B cell (primary cell): ENCODE measurements around the gene MYL11. TPM values are rescaled to one million over a fixed set of nuclear protein-coding genes. Genes with fewer than 3 reads are reported as not detected.

Experiments used
- ATAC-seq: fragments of 200-7000 bp; cut with Tn5 transposase; one replicate; pipeline ENCODE4 v1.10.0; 2021; ENCODE audit warnings: low read depth, mild to moderate bottlenecking, moderate number of reproducible peaks, moderate library complexity
- CTCF ChIA-PET: fragments of 350-600 bp; sonication (Branson Sonifier 250); formaldehyde crosslinking; loops from one replicate; lab custom pipeline; 2021; ENCODE audit warnings: antibody characterized with exemption, inconsistent platforms; lab: Charles Lee
- POLR2A ChIA-PET: fragments of 350-600 bp; sonication (Branson Sonifier 250); formaldehyde crosslinking; loops from one replicate; lab custom pipeline; 2021; ENCODE audit warnings: antibody characterized with exemption; lab: Charles Lee
- DNase-seq: peaks from one replicate; pipeline ENCODE4 v3.0.0; 2013
- H2AFZ ChIP-seq: 2 replicates; pipeline ENCODE4 v1.6.1; 2012; ENCODE audit warnings: mild to moderate bottlenecking, low read depth, low read length; ENCODE audit not compliant: insufficient read depth, poor library complexity, severe bottlenecking
- H3K27ac ChIP-seq, 2 donors: 1 replicate in 1 of 2; 2 replicates in 1 of 2; pipeline ENCODE4 v1.5.1; 2012 to 2013; ENCODE audit warnings: low read length in 2 of 2, mild to moderate bottlenecking in 2 of 2, moderate library complexity in 1 of 2
- H3K27me3 ChIP-seq, 4 experiments: fragments of 200-600 bp in 1 of 4; sonication (generic) in 1 of 4; replicated peaks in 1 of 4; 1 replicate in 2 of 4; 2 replicates in 2 of 4; pipeline versions ENCODE4 v1.6.1 to v1.7.0; 2013 to 2016; ENCODE audit warnings: low read length in 3 of 4, mild to moderate bottlenecking in 2 of 4, mixed read lengths in 1 of 4, moderate library complexity in 1 of 4; ENCODE audit not compliant: insufficient read depth in 4 of 4, control insufficient read depth in 3 of 4; ENCODE audit errors: control extremely low read depth in 1 of 4
- H3K36me3 ChIP-seq, 2 experiments: replicated peaks in 1 of 2; 1 replicate in 1 of 2; 2 replicates in 1 of 2; pipeline versions ENCODE4 v1.6.1 to v1.7.1; 2013; ENCODE audit warnings: low read length in 1 of 2; ENCODE audit not compliant: insufficient read depth in 2 of 2, control insufficient read depth in 1 of 2; ENCODE audit errors: control extremely low read depth in 1 of 2, extremely low read depth in 1 of 2
- H3K4me1 ChIP-seq, 2 donors: fragments of 200-600 bp in 1 of 2; sonication (generic) in 1 of 2; 1 replicate in 1 of 2; 2 replicates in 1 of 2; pipeline versions ENCODE4 v1.5.1 to v1.6.1; 2013 to 2017; ENCODE audit warnings: low read length in 2 of 2; ENCODE audit not compliant: control insufficient read depth in 2 of 2, insufficient read depth in 2 of 2
- H3K4me2 ChIP-seq: replicated peaks from 2 replicates; pipeline ENCODE3; 2012; ENCODE audit warnings: mild to moderate bottlenecking, low read depth, low read length; ENCODE audit not compliant: poor library complexity, severe bottlenecking
- H3K4me3 ChIP-seq, 5 experiments: fragments of 200-600 bp in 1 of 5; sonication (generic) in 1 of 5; 1 replicate in 3 of 5; 2 replicates in 2 of 5; pipeline versions ENCODE4 v1.5.1 to v1.7.0; 2011 to 2016; ENCODE audit warnings: low read length in 4 of 5, mild to moderate bottlenecking in 4 of 5, low read depth in 2 of 5, control low read depth in 1 of 5, moderate library complexity in 1 of 5; ENCODE audit not compliant: insufficient read depth in 1 of 5; ENCODE audit errors: control extremely low read depth in 1 of 5, extremely low read depth in 1 of 5
- H3K79me2 ChIP-seq: fragments of 200-600 bp; sonication (generic); one replicate; pipeline ENCODE4 v1.6.0; 2016; ENCODE audit warnings: low read length; ENCODE audit not compliant: control insufficient read depth, insufficient read depth
- H3K9ac ChIP-seq: fragments of 200-600 bp; sonication (generic); 2 replicates; pipeline ENCODE4 v1.6.1; 2017; ENCODE audit warnings: mild to moderate bottlenecking, low read length, moderate library complexity
- H3K9me3 ChIP-seq, 3 donors: one replicate each; pipeline versions ENCODE4 v1.6.1 to v1.7.1; 2013; ENCODE audit warnings: low read length in 2 of 3; ENCODE audit not compliant: control insufficient read depth in 2 of 3, insufficient read depth in 1 of 3; ENCODE audit errors: control extremely low read depth in 1 of 3
- H4K20me1 ChIP-seq: 2 replicates; pipeline ENCODE4 v1.6.0; 2012; ENCODE audit warnings: mild to moderate bottlenecking, low read length; ENCODE audit not compliant: insufficient read depth, control insufficient read depth, poor library complexity, severe bottlenecking
- H3K27ac Mint-ChIP-seq: one replicate; pipeline ENCODE4 v1.8.0; 2021; ENCODE audit warnings: mixed read lengths
- H3K27me3 Mint-ChIP-seq: one replicate; pipeline ENCODE4 v1.8.0; 2021; ENCODE audit warnings: mixed read lengths
- H3K4me1 Mint-ChIP-seq: one replicate; pipeline ENCODE4 v1.8.0; 2021; ENCODE audit warnings: mixed read lengths
- H3K4me3 Mint-ChIP-seq: one replicate; pipeline ENCODE4 v1.8.0; 2021; ENCODE audit warnings: mixed read lengths
- H3K9me3 Mint-ChIP-seq: one replicate; pipeline ENCODE4 v1.8.0; 2022; ENCODE audit warnings: mixed read lengths; ENCODE audit not compliant: insufficient read depth
- EZH2 ChIP-seq: IDR thresholded peaks from 2 replicates; pipeline ENCODE4 v1.6.1; 2012; ENCODE audit warnings: borderline replicate concordance, low read depth, mild to moderate bottlenecking, moderate library complexity, low read length; ENCODE audit not compliant: insufficient read depth, poor library complexity, severe bottlenecking
- WGBS: methylation state at CpG from one replicate; pipeline ENCODE4 v1.1.5; 2013; ENCODE audit warnings: missing lambda C conversion rate; ENCODE audit not compliant: insufficient coverage; 5-methylcytosine and 5-hydroxymethylcytosine counted together
- intact Hi-C: fragments of 100-400 bp; cut with micrococcal nuclease; formaldehyde crosslinking; loops from one replicate; pipeline ENCODE4 v1.10.0; 2022
- polyA plus RNA-seq: library from polyadenylated mRNA; depleted of rRNA; stranded (reverse); fragments of >200 nt; gene quantifications from 2 replicates; pipeline ENCODE4 v1.2.3, GENCODE V29; 2012
- total RNA-seq, 2 donors: library from RNA; stranded (reverse); fragments of 120-200 nt in 1 of 2; gene quantifications; 1 replicate in 1 of 2; 2 replicates in 1 of 2; pipeline versions ENCODE4 v1.2.3 to v1.2.4, GENCODE V29; 2013 to 2022
- TF ChIP-seq, protein P1 (sequence below): fragments of 200-600 bp; IDR thresholded peaks from one replicate; pipeline ENCODE4 v1.8.0; 2022; ENCODE audit warnings: antibody characterized with exemption, mild to moderate bottlenecking

The MYL11 gene
- total and polyA plus RNA-seq, 2 donors (not counting 1 experiment from before 2014, with no cell fraction given), result 3.6 TPM; not detected in 1

DNA sequence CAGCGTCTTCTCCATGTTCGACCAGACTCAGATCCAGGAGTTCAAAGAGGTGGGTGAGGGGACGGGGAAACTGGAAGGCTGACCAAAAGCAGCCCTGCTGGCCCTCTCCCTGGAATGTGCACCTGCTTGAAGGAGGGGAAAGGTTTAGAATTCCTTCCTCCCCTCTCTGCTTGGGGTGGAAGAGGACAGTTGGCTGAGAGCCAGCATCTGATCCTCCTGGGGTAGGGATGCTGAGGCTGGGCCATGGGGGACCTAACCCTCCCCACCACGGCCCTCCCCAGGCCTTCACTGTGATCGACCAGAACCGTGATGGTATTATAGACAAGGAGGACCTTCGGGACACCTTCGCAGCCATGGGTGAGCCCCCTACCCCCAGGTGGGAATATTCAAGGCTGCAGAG, 1.3 kb downstream of the MYL11 start:
- TF ChIP-seq, protein P1, sequence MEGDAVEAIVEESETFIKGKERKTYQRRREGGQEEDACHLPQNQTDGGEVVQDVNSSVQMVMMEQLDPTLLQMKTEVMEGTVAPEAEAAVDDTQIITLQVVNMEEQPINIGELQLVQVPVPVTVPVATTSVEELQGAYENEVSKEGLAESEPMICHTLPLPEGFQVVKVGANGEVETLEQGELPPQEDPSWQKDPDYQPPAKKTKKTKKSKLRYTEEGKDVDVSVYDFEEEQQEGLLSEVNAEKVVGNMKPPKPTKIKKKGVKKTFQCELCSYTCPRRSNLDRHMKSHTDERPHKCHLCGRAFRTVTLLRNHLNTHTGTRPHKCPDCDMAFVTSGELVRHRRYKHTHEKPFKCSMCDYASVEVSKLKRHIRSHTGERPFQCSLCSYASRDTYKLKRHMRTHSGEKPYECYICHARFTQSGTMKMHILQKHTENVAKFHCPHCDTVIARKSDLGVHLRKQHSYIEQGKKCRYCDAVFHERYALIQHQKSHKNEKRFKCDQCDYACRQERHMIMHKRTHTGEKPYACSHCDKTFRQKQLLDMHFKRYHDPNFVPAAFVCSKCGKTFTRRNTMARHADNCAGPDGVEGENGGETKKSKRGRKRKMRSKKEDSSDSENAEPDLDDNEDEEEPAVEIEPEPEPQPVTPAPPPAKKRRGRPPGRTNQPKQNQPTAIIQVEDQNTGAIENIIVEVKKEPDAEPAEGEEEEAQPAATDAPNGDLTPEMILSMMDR, result no peak
- TF ChIP-seq EZH2, result no peak
- Histone ChIP-seq H3K9me3 (peaks cover 0 to 2% (median 0%) of the 10 kb centered on the region in 3 donors), H3K9ac (no peak overlapping the region), H4K20me1 (no peaks in the 10 kb centered on the region), H3K4me1 (peaks cover 17 to 47% of the 10 kb centered on the region in 2 donors), H3K4me2 (no peak overlapping the region), H3K27me3 (no peaks in the 10 kb centered on the region), H2AFZ (no peak overlapping the region), H3K27ac (peak overlapping the region in 1 of 2 donors; percentile 100), H3K36me3 (peaks cover 0 to 2% of the 10 kb centered on the region in 2 experiments), H3K79me2 (peaks cover 24% of the 10 kb centered on the region), H3K4me3 (no peak overlapping the region)
- ChIA-PET CTCF (no interaction called here), POLR2A (interaction anchor here (3.0 kb wide), 1 partner anchor 20 kb away, joined by 11 read pairs; the partner anchor contains the start of gene ZNF48)
- Mint-ChIP-seq H3K4me1 (peaks cover 46% of the 10 kb centered on the region), H3K9me3 (no peaks in the 10 kb centered on the region), H3K27me3 (no peaks in the 10 kb centered on the region), H3K27ac (peak overlapping the region; percentile 65), H3K4me3 (no peak overlapping the region)
- WGBS, result 100% methylated on average over 5 of the region's 8 CpGs
- intact Hi-C loops, result loop anchor here (5.0 to 10.0 kb wide), 4 partner anchors 96 to 1451 kb away; partner anchors contain the start of genes ALDOA, ITGAL, RABEP2 and TBX6
- ATAC-seq, result no peak
- DNase-seq, result no peak

DNA sequence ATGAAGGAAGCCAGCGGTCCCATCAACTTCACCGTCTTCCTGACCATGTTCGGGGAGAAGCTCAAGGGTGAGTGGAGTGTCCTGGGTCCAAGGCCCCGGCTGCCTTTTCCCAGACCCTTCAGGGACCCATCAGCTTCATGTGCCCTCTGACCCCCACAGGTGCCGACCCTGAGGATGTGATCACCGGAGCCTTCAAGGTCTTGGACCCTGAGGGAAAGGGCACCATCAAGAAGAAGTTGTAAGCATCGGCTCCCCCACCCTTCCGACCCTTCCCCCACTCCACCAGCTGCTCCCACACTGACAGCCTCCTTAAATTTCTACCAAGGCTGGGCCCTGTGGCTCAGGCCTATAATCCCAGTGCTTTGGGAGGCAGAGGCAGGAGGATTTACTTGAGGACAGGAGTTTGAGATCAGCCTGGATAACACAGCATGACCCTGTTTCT, 1.9 kb downstream of the MYL11 start:
- peaks cover 44% of the 10 kb centered on the region for H3K4me1 Mint-ChIP-seq
- DNase-seq, result peak; percentile 21

More for the DNA sequence above, 1.9 kb downstream of the MYL11 start:
- Histone ChIP-seq H3K27me3 (no peaks in the 10 kb centered on the region), H3K4me2 (peak overlapping the region; percentile 100), H3K4me3 (no peak overlapping the region), H3K27ac (peak overlapping the region; percentile 97 to 100), H3K9ac (no peak overlapping the region), H2AFZ (no peak overlapping the region), H3K36me3 (peaks cover 0 to 2% of the 10 kb centered on the region in 2 experiments), H3K4me1 (peaks cover 18 to 48% of the 10 kb centered on the region in 2 donors), H3K79me2 (peaks cover 30% of the 10 kb centered on the region), H4K20me1 (no peaks in the 10 kb centered on the region), H3K9me3 (peaks cover 0 to 2% (median 0%) of the 10 kb centered on the region in 3 donors)
- ChIA-PET CTCF (no interaction called here), POLR2A (interaction anchor here (0.7 to 3.0 kb wide), 2 partner anchors 19 to 29 kb away, joined by 3 to 11 read pairs; partner anchors contain the start of gene ZNF48)
- Mint-ChIP-seq H3K27ac (peak overlapping the region; percentile 100), H3K9me3 (no peaks in the 10 kb centered on the region), H3K4me3 (no peak overlapping the region), H3K27me3 (no peaks in the 10 kb centered on the region)
- no peak for TF ChIP-seq EZH2
- TF ChIP-seq, protein P1, result no peak
- 96% methylated on average over 5 of the region's 8 CpGs for WGBS
- intact Hi-C loops, result loop anchor here (5.0 to 10.0 kb wide), 4 partner anchors 96 to 1452 kb away; partner anchors contain the start of genes ALDOA, ITGAL, RABEP2 and TBX6
- no peak for ATAC-seq
